Liver (tissue), 3 donors: ENCODE data around the gene WHAMM.

Experiments used
- EGR1 ChIP-seq, 2 donors: IDR thresholded peaks; 2 replicates each; pipeline ENCODE4 v1.6.1; 2016 to 2018; ENCODE audit warnings: antibody characterized with exemption in 2 of 2, low read depth in 2 of 2
- FOXA1 ChIP-seq: IDR thresholded peaks from 2 replicates; pipeline ENCODE4 v1.6.1; 2016; ENCODE audit warnings: antibody characterized with exemption
- HNF4A ChIP-seq, 2 donors: conservative IDR thresholded peaks; 2 replicates each; pipeline ENCODE4 v1.6.1; 2016; ENCODE audit warnings: antibody characterized with exemption in 2 of 2, mild to moderate bottlenecking in 2 of 2
- JUND ChIP-seq, 2 donors: IDR thresholded peaks; 2 replicates each; pipeline ENCODE4 v1.6.1; 2016; ENCODE audit warnings: antibody characterized with exemption in 2 of 2
- MAX ChIP-seq: IDR thresholded peaks from 2 replicates; pipeline ENCODE4 v1.6.1; 2016; ENCODE audit warnings: antibody characterized with exemption
- NR2F2 ChIP-seq: IDR thresholded peaks from 2 replicates; pipeline ENCODE4 v1.6.1; 2016; ENCODE audit warnings: antibody characterized with exemption
- RAD21 ChIP-seq, 2 donors: IDR thresholded peaks; 2 replicates each; pipeline ENCODE4 v1.6.1; 2016; ENCODE audit warnings: antibody characterized with exemption in 2 of 2, mild to moderate bottlenecking in 2 of 2
- REST ChIP-seq: IDR thresholded peaks from 2 replicates; pipeline ENCODE4 v1.6.1; 2016; ENCODE audit warnings: antibody characterized with exemption, mild to moderate bottlenecking
- TAF1 ChIP-seq: conservative IDR thresholded peaks from 2 replicates; pipeline ENCODE4 v1.6.1; 2016; ENCODE audit warnings: antibody characterized with exemption, mild to moderate bottlenecking
- YY1 ChIP-seq: IDR thresholded peaks from 2 replicates; pipeline ENCODE4 v1.6.1; 2016; ENCODE audit warnings: antibody characterized with exemption, mild to moderate bottlenecking
- TF ChIP-seq, protein P1 (sequence below): fragments of 150-350 bp; IDR thresholded peaks from 2 replicates; pipeline ENCODE4 v1.5.1; 2017; ENCODE audit warnings: improper control_type of control experiment, low read depth, low read length; ENCODE audit not compliant: missing input control
- TF ChIP-seq, protein P2 (sequence below): IDR thresholded peaks from 2 replicates; pipeline ENCODE4 v1.6.1; 2016; ENCODE audit warnings: antibody characterized with exemption
- donor health status: healthy.
- donor health status: healthy.

GRCh38 chr15:82873000-82873680 lies 63.7 kb downstream of the WHAMM start:
- TF ChIP-seq, protein P1, sequence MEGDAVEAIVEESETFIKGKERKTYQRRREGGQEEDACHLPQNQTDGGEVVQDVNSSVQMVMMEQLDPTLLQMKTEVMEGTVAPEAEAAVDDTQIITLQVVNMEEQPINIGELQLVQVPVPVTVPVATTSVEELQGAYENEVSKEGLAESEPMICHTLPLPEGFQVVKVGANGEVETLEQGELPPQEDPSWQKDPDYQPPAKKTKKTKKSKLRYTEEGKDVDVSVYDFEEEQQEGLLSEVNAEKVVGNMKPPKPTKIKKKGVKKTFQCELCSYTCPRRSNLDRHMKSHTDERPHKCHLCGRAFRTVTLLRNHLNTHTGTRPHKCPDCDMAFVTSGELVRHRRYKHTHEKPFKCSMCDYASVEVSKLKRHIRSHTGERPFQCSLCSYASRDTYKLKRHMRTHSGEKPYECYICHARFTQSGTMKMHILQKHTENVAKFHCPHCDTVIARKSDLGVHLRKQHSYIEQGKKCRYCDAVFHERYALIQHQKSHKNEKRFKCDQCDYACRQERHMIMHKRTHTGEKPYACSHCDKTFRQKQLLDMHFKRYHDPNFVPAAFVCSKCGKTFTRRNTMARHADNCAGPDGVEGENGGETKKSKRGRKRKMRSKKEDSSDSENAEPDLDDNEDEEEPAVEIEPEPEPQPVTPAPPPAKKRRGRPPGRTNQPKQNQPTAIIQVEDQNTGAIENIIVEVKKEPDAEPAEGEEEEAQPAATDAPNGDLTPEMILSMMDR = no peak
- no peak for TF ChIP-seq MAX
- TF ChIP-seq REST = no peak
- TF ChIP-seq FOXA1 = no peak
- TF ChIP-seq JUND (IDR thresholded peaks at IDR 0.05) = no peak
- TF ChIP-seq EGR1 (IDR thresholded peaks at IDR 0.05; ENCODE audit: low read depth in 2 of 2) = no peak
- no peak for TF ChIP-seq RAD21 (IDR thresholded peaks at IDR 0.05)
- TF ChIP-seq TAF1 = no peak
- TF ChIP-seq YY1 = no peak
- no peak for TF ChIP-seq NR2F2
- no peak for TF ChIP-seq HNF4A (conservative IDR thresholded peaks at IDR 0.05)
- TF ChIP-seq, protein P2, sequence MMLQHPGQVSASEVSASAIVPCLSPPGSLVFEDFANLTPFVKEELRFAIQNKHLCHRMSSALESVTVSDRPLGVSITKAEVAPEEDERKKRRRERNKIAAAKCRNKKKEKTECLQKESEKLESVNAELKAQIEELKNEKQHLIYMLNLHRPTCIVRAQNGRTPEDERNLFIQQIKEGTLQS = no peak
